Peyer's patch (tissue), 4 donors: ENCODE measurements around the gene HEATR9.

Experiments
- CTCF ChIP-seq, 6 experiments: fragments of 450-650 bp in 4 of 6; fragments of 200-600 bp in 2 of 6; sonication (generic) in 1 of 6; IDR thresholded peaks; one replicate each; pipeline ENCODE4 v1.5.1; 2017 to 2019; ENCODE audit warnings: antibody characterized with exemption in 6 of 6, mild to moderate bottlenecking in 3 of 6, moderate library complexity in 1 of 6
- POLR2A ChIP-seq, 2 donors: fragments of 450-650 bp; IDR thresholded peaks; one replicate each; pipeline ENCODE4 v1.5.1; 2017; ENCODE audit warnings: antibody characterized with exemption in 2 of 2, mild to moderate bottlenecking in 2 of 2, moderate library complexity in 2 of 2

GRCh38 chr17:35816723-35817122, 52.0 kb downstream of the HEATR9 start:
- TF ChIP-seq CTCF (IDR thresholded peaks at IDR 0.05): no peak
- no peak for TF ChIP-seq POLR2A (IDR thresholded peaks at IDR 0.05)
